Mesenchymal stem cell (in vitro differentiated cells and primary cell): ENCODE results near the gene OTOL1.
A peak's percentile ranks its signal among the peaks of the same experiment; 100 is the strongest.

Source experiments
- DNase-seq: peaks from one replicate; pipeline ENCODE4 v3.0.0-alpha.2; 2013
- H2AFZ ChIP-seq: one replicate; pipeline ENCODE4 v1.6.1; 2013; ENCODE audit warnings: low read depth, mild to moderate bottlenecking, control low read depth, inconsistent platforms, low read length, moderate library complexity
- H2AK5ac ChIP-seq: 2 replicates; pipeline ENCODE4 v1.6.1; 2013; ENCODE audit warnings: low read length, moderate library complexity, mild to moderate bottlenecking, inconsistent platforms; ENCODE audit not compliant: severe bottlenecking
- H2BK120ac ChIP-seq: one replicate; pipeline ENCODE4 v1.6.1; 2013; ENCODE audit warnings: low read depth, mild to moderate bottlenecking, inconsistent platforms, low read length, moderate library complexity
- H2BK12ac ChIP-seq, 2 experiments: one replicate each; pipeline ENCODE4 v1.6.1; 2013; ENCODE audit warnings: inconsistent platforms in 2 of 2, low read length in 2 of 2, mild to moderate bottlenecking in 2 of 2, moderate library complexity in 2 of 2, control low read depth in 1 of 2
- H2BK15ac ChIP-seq: one replicate; pipeline ENCODE4 v1.6.1; 2013; ENCODE audit warnings: mild to moderate bottlenecking, low read depth, inconsistent platforms; ENCODE audit not compliant: poor library complexity, severe bottlenecking
- H2BK5ac ChIP-seq: 2 replicates; pipeline ENCODE4 v1.6.1; 2013; ENCODE audit warnings: low read depth, mild to moderate bottlenecking, low read length, control low read depth, inconsistent platforms; ENCODE audit not compliant: poor library complexity, severe bottlenecking
- H3K14ac ChIP-seq, 2 experiments: one replicate each; pipeline ENCODE4 v1.6.1; 2013; ENCODE audit warnings: inconsistent platforms in 2 of 2, low read length in 2 of 2, control low read depth in 1 of 2, mild to moderate bottlenecking in 1 of 2, moderate library complexity in 1 of 2
- H3K18ac ChIP-seq, 2 experiments: one replicate each; pipeline ENCODE4 v1.6.1; 2013; ENCODE audit warnings: inconsistent platforms in 2 of 2, low read length in 2 of 2, control low read depth in 1 of 2, low read depth in 1 of 2, mild to moderate bottlenecking in 1 of 2
- H3K23ac ChIP-seq, 2 experiments: one replicate each; pipeline ENCODE4 v1.6.1; 2013; ENCODE audit warnings: inconsistent platforms in 2 of 2, low read length in 2 of 2, mild to moderate bottlenecking in 2 of 2, moderate library complexity in 2 of 2, control low read depth in 1 of 2
- H3K27ac ChIP-seq: 2 replicates; pipeline ENCODE4 v1.5.1; 2013; ENCODE audit warnings: mild to moderate bottlenecking, moderate library complexity, low read length, control low read depth, inconsistent platforms; ENCODE audit not compliant: poor library complexity, severe bottlenecking
- H3K27me3 ChIP-seq, 2 experiments: 2 replicates each; pipeline versions ENCODE4 v1.6.1 to v1.7.0; 2013; ENCODE audit warnings: low read length in 2 of 2, mild to moderate bottlenecking in 2 of 2, moderate library complexity in 2 of 2, control low read depth in 1 of 2, inconsistent platforms in 1 of 2; ENCODE audit not compliant: control insufficient read depth in 1 of 2, insufficient read depth in 1 of 2
- H3K36me3 ChIP-seq, 2 experiments: 2 replicates each; pipeline versions ENCODE4 v1.6.1 to v1.7.0; 2013; ENCODE audit warnings: low read length in 2 of 2, control low read depth in 1 of 2, inconsistent platforms in 1 of 2, low read depth in 1 of 2, mild to moderate bottlenecking in 1 of 2; ENCODE audit not compliant: insufficient read depth in 2 of 2, control insufficient read depth in 1 of 2
- H3K4ac ChIP-seq, 2 experiments: one replicate each; pipeline ENCODE4 v1.6.1; 2013; ENCODE audit warnings: inconsistent platforms in 2 of 2, low read length in 2 of 2, mild to moderate bottlenecking in 2 of 2, moderate library complexity in 2 of 2, control low read depth in 1 of 2, low read depth in 1 of 2
- H3K4me1 ChIP-seq: 2 replicates; pipeline ENCODE4 v1.6.1; 2013; ENCODE audit warnings: low read depth, low read length, control low read depth; ENCODE audit not compliant: control insufficient read depth, insufficient read depth
- H3K4me2 ChIP-seq: 2 replicates; pipeline ENCODE4 v1.6.1; 2013; ENCODE audit warnings: low read length, mild to moderate bottlenecking, inconsistent platforms; ENCODE audit not compliant: poor library complexity, severe bottlenecking
- H3K4me3 ChIP-seq, 2 experiments: 2 replicates each; pipeline versions ENCODE4 v1.5.1 to v1.7.0; 2013; ENCODE audit warnings: low read length in 2 of 2, mild to moderate bottlenecking in 2 of 2, control low read depth in 1 of 2, low read depth in 1 of 2; ENCODE audit not compliant: insufficient read depth in 1 of 2
- H3K79me1 ChIP-seq: replicated peaks from 2 replicates; pipeline ENCODE4 v1.6.1; 2013; ENCODE audit warnings: mild to moderate bottlenecking, control low read depth, low read length, inconsistent platforms; ENCODE audit not compliant: poor library complexity, severe bottlenecking
- H3K9ac ChIP-seq: 2 replicates; pipeline ENCODE4 v1.7.0; 2013; ENCODE audit warnings: mild to moderate bottlenecking, low read length, moderate library complexity
- H3K9me3 ChIP-seq: 2 replicates; pipeline ENCODE4 v1.7.0; 2013; ENCODE audit warnings: mild to moderate bottlenecking, low read length; ENCODE audit not compliant: control insufficient read depth
- H4K8ac ChIP-seq: one replicate; pipeline ENCODE4 v1.6.1; 2013; ENCODE audit warnings: inconsistent platforms, mild to moderate bottlenecking, low read length, moderate library complexity
- H4K91ac ChIP-seq: one replicate; pipeline ENCODE4 v1.6.1; 2013; ENCODE audit warnings: mild to moderate bottlenecking, low read length, inconsistent platforms
- WGBS: methylation state at CpG from one replicate; pipeline ENCODE4 v1.1.7; 2013; ENCODE audit warnings: mixed read lengths; 5-methylcytosine and 5-hydroxymethylcytosine counted together

OTOL1 gene

GRCh38 chr3:161500068-161500796 is 3.6 kb downstream of the OTOL1 start:
- no peak overlapping the region for H4K8ac ChIP-seq
- WGBS, result 94% methylated on average over 3 of the region's 3 CpGs
- no peak overlapping the region for H4K91ac ChIP-seq
- H2BK12ac ChIP-seq, result no peak overlapping the region
- H3K4me2 ChIP-seq, result no peak overlapping the region
- no peak overlapping the region for H3K18ac ChIP-seq
- no peak overlapping the region for H3K27ac ChIP-seq
- no peaks in the 10 kb centered on the region for H3K79me1 ChIP-seq
- no peak overlapping the region for H2BK15ac ChIP-seq
- no peak overlapping the region for H2AK5ac ChIP-seq
- H3K14ac ChIP-seq, result no peak overlapping the region
- H2BK120ac ChIP-seq, result no peak overlapping the region
- H2AFZ ChIP-seq, result no peak overlapping the region
- no peaks in the 10 kb centered on the region for H3K36me3 ChIP-seq
- H3K27me3 ChIP-seq, result no peaks in the 10 kb centered on the region
- H3K4me1 ChIP-seq, result no peaks in the 10 kb centered on the region
- DNase-seq, result no peak
- H3K23ac ChIP-seq, result no peak overlapping the region
- no peak overlapping the region for H3K9ac ChIP-seq
- peaks cover 2% of the 10 kb centered on the region for H3K9me3 ChIP-seq
- no peak overlapping the region for H3K4ac ChIP-seq
- H2BK5ac ChIP-seq, result no peak overlapping the region
- no peak overlapping the region for H3K4me3 ChIP-seq

- Histone ChIP-seq H3K27ac (no peak overlapping the region), H2BK15ac (no peak overlapping the region)
These were observed 6.7 kb downstream of the OTOL1 start for GRCh38 chr3:161503271-161503670.

GRCh38 chr3:161508852-161509477 is 12.4 kb downstream of the OTOL1 start:
- no peaks in the 10 kb centered on the region for H3K79me1 ChIP-seq
- no peak overlapping the region for H2BK5ac ChIP-seq
- no peak overlapping the region for H4K91ac ChIP-seq
- H3K23ac ChIP-seq, result no peak overlapping the region
- DNase-seq, result peak; percentile 36
- no peak overlapping the region for H3K4ac ChIP-seq
- WGBS, result 70% methylated on average over 2 of the region's 2 CpGs
- no peak overlapping the region for H2AK5ac ChIP-seq
- no peaks in the 10 kb centered on the region for H3K9me3 ChIP-seq
- no peak overlapping the region for H4K8ac ChIP-seq
- no peak overlapping the region for H2BK12ac ChIP-seq
- no peaks in the 10 kb centered on the region for H3K36me3 ChIP-seq
- H3K4me1 ChIP-seq, result no peaks in the 10 kb centered on the region
- H3K4me3 ChIP-seq, result no peak overlapping the region
- no peak overlapping the region for H3K14ac ChIP-seq
- no peak overlapping the region for H2BK120ac ChIP-seq
- no peak overlapping the region for H2BK15ac ChIP-seq
- H2AFZ ChIP-seq, result no peak overlapping the region
- no peak overlapping the region for H3K4me2 ChIP-seq
- H3K9ac ChIP-seq, result no peak overlapping the region
- H3K27ac ChIP-seq, result no peak overlapping the region
- no peaks in the 10 kb centered on the region for H3K27me3 ChIP-seq
- no peak overlapping the region for H3K18ac ChIP-seq

More at GRCh38 chr3:161503271-161503670, 6.7 kb downstream of the OTOL1 start:
- no peak overlapping the region for H3K4me2 ChIP-seq
- no peak overlapping the region for H2AK5ac ChIP-seq
- no peak overlapping the region for H2AFZ ChIP-seq
- no peaks in the 10 kb centered on the region for H3K27me3 ChIP-seq
- H3K4me3 ChIP-seq, result no peak overlapping the region
- H3K79me1 ChIP-seq, result no peaks in the 10 kb centered on the region
- H3K9me3 ChIP-seq, result no peaks in the 10 kb centered on the region
- H4K91ac ChIP-seq, result no peak overlapping the region
- no peaks in the 10 kb centered on the region for H3K36me3 ChIP-seq
- H3K9ac ChIP-seq, result no peak overlapping the region
- no peak overlapping the region for H3K18ac ChIP-seq
- no peak overlapping the region for H3K14ac ChIP-seq
- no peak overlapping the region for H2BK5ac ChIP-seq
- no peak overlapping the region for H2BK12ac ChIP-seq
- H3K23ac ChIP-seq, result no peak overlapping the region
- WGBS, result 93% methylated on average over 8 of the region's 8 CpGs
- no peak for DNase-seq
- H3K4me1 ChIP-seq, result no peaks in the 10 kb centered on the region
- H3K4ac ChIP-seq, result no peak overlapping the region
- H2BK120ac ChIP-seq, result no peak overlapping the region
- no peak overlapping the region for H4K8ac ChIP-seq

- Histone ChIP-seq H3K4me3 (no peak overlapping the region), H2AFZ (no peak overlapping the region), H3K27ac (no peak overlapping the region), H3K36me3 (no peaks in the 10 kb centered on the region), H2BK120ac (no peak overlapping the region), H3K27me3 (no peaks in the 10 kb centered on the region), H3K9me3 (no peaks in the 10 kb centered on the region), H3K23ac (no peak overlapping the region), H3K9ac (no peak overlapping the region), H2BK5ac (no peak overlapping the region), H3K79me1 (no peaks in the 10 kb centered on the region), H3K4me1 (no peaks in the 10 kb centered on the region), H2BK15ac (no peak overlapping the region), H2AK5ac (no peak overlapping the region), H4K8ac (no peak overlapping the region), H2BK12ac (no peak overlapping the region), H4K91ac (no peak overlapping the region), H3K4ac (no peak overlapping the region), H3K4me2 (no peak overlapping the region), H3K14ac (no peak overlapping the region), H3K18ac (no peak overlapping the region)
- DNase-seq, result no peak
- 80% methylated on average over 6 of the region's 6 CpGs for WGBS
These were observed 14.1 kb downstream of the OTOL1 start for GRCh38 chr3:161510510-161511260.
